HEK293T (cell line): Measurements from ENCODE around the gene LMAN1L.

Experiments used
- ARNT ChIP-seq: fragments of 450-650 bp; IDR thresholded peaks from 2 replicates; pipeline ENCODE4 v1.6.1; 2017; ENCODE audit warnings: mild to moderate bottlenecking
- BHLHE40 ChIP-seq: fragments of 450-650 bp; IDR thresholded peaks from 2 replicates; pipeline ENCODE4 v1.6.1; 2016; ENCODE audit warnings: mild to moderate bottlenecking, moderate library complexity, borderline replicate concordance
- CTBP1 ChIP-seq: fragments of 450-650 bp; IDR thresholded peaks from 2 replicates; pipeline ENCODE4 v1.6.1; 2016; ENCODE audit warnings: borderline replicate concordance
- ELF4 ChIP-seq: fragments of 450-650 bp; IDR thresholded peaks from 2 replicates; pipeline ENCODE4 v1.6.1; 2017; ENCODE audit warnings: antibody characterized with exemption
- FOXM1 ChIP-seq: fragments of 450-650 bp; IDR thresholded peaks from 2 replicates; pipeline ENCODE4 v1.6.1; 2017; ENCODE audit warnings: mild to moderate bottlenecking, borderline replicate concordance
- HDGF ChIP-seq: fragments of 450-650 bp; IDR thresholded peaks from 2 replicates; pipeline ENCODE4 v1.6.1; 2017; ENCODE audit warnings: antibody characterized with exemption, borderline replicate concordance
- SP1 ChIP-seq: fragments of 450-650 bp; IDR thresholded peaks from 2 replicates; pipeline ENCODE4 v1.6.1; 2017
- TARDBP ChIP-seq: fragments of 450-650 bp; IDR thresholded peaks from 2 replicates; pipeline ENCODE4 v1.6.1; 2016

DNA sequence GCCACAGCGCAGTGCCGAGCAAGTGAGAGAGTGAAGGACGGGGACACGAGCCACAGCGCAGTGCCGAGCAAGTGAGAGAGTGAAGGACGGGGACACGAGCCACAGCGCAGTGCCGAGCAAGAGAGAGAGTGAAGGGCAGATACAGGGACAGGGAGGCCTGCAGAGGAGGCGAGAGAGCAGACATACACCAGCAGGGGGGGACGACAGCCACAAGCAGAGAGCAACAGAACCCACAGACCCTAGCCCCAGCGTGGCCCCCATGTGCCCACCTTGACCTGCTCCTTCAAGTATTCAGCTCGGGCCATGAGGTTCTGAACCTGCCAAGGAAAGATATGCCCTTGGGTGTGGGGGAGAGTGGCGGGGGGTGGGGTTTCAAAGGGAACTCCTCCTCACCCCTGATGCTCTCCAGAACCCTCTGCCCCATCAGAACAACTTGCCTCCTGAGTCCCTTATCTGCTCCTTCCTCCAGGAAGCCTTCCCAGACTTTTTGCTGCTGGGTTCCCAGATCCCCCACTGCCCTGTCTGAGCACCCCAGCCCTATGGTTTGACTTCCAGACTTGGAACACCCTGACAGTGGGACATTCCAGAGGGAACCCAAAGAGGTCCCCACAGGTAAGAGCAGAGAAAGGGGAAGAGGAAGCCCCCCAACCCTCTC, 25.0 kb downstream of the LMAN1L start:
- no peak for TF ChIP-seq TARDBP
- TF ChIP-seq ARNT: no peak
- TF ChIP-seq BHLHE40: no peak
- no peak for TF ChIP-seq HDGF
- TF ChIP-seq CTBP1: no peak
- TF ChIP-seq SP1: no peak
- no peak for TF ChIP-seq ELF4
- no peak for TF ChIP-seq FOXM1
